Esophagus muscularis mucosa (tissue), 3 donors: Measurements from ENCODE around the gene GLUD2.

ENCODE experiments used
- POLR2A ChIP-seq: fragments of 450-650 bp; IDR thresholded peaks from one replicate; pipeline ENCODE4 v1.6.1; 2017; ENCODE audit warnings: antibody characterized with exemption, moderate library complexity, mild to moderate bottlenecking, low read depth
- TF ChIP-seq, protein P1 (sequence below), 3 experiments: fragments of 200-600 bp in 2 of 3; fragments of 450-650 bp in 1 of 3; sonication (generic) in 2 of 3; IDR thresholded peaks; one replicate each; pipeline ENCODE4 v1.5.1; 2017 to 2019; ENCODE audit warnings: antibody characterized with exemption in 3 of 3, mild to moderate bottlenecking in 2 of 3, moderate library complexity in 1 of 3

GRCh38 chrX:121050781-121051180 is 3.4 kb downstream of the GLUD2 start:
- TF ChIP-seq POLR2A: no peak
- TF ChIP-seq, protein P1, sequence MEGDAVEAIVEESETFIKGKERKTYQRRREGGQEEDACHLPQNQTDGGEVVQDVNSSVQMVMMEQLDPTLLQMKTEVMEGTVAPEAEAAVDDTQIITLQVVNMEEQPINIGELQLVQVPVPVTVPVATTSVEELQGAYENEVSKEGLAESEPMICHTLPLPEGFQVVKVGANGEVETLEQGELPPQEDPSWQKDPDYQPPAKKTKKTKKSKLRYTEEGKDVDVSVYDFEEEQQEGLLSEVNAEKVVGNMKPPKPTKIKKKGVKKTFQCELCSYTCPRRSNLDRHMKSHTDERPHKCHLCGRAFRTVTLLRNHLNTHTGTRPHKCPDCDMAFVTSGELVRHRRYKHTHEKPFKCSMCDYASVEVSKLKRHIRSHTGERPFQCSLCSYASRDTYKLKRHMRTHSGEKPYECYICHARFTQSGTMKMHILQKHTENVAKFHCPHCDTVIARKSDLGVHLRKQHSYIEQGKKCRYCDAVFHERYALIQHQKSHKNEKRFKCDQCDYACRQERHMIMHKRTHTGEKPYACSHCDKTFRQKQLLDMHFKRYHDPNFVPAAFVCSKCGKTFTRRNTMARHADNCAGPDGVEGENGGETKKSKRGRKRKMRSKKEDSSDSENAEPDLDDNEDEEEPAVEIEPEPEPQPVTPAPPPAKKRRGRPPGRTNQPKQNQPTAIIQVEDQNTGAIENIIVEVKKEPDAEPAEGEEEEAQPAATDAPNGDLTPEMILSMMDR (IDR thresholded peaks at IDR 0.05): no peak
